ENCODE measurements around the gene PYHIN1.

The PYHIN1 gene

GRCh38 chr1:158931055-158931737 lies at the start of gene PYHIN1:
Gene PYHIN1 (plus strand): TSS chr1:158931552. CDS start chr1:158936911, 5,359 bp downstream.
- Mint-ChIP-seq H3K27ac (peak within 1 kb of the TSS; percentile 96), H3K36me3 (ENCODE audit: low read depth) (peaks cover 38% of the 10 kb centered on the region), H3K27me3 (ENCODE audit: low read depth) (peaks cover 2% of the 10 kb centered on the region), H3K9me3 (peaks cover 23% of the 10 kb centered on the region), H3K4me3 (peak within 1 kb of the TSS; percentile 98), H3K4me1 (ENCODE audit: low read depth) (peaks cover 37% of the 10 kb centered on the region)
- no peak for DNase-seq (ENCODE audit: low spot score)

- no peak overlapping the region for H3K4me3 Mint-ChIP-seq
- H3K36me3 Mint-ChIP-seq (ENCODE audit: low read depth): no peaks in the 10 kb centered on the region
- peaks cover 8% of the 10 kb centered on the region for H3K27me3 Mint-ChIP-seq (ENCODE audit: low read depth)
- no peak for DNase-seq (ENCODE audit: low spot score)
- no peaks in the 10 kb centered on the region for H3K9me3 Mint-ChIP-seq
- no peak overlapping the region for H3K27ac Mint-ChIP-seq
- no peaks in the 10 kb centered on the region for H3K4me1 Mint-ChIP-seq (ENCODE audit: low read depth)
Measured at GRCh38 chr1:158893654-158894053, 37.7 kb upstream of the PYHIN1 start.

GRCh38 chr1:158898722-158899121 lies 32.6 kb upstream of the PYHIN1 start:
- Mint-ChIP-seq H3K27ac (no peak overlapping the region), H3K4me3 (no peak overlapping the region), H3K9me3 (no peaks in the 10 kb centered on the region), H3K4me1 (ENCODE audit: low read depth) (no peaks in the 10 kb centered on the region), H3K36me3 (ENCODE audit: low read depth) (no peaks in the 10 kb centered on the region), H3K27me3 (ENCODE audit: low read depth) (peaks cover 14% of the 10 kb centered on the region)
- no peak for DNase-seq (ENCODE audit: low spot score)

- Mint-ChIP-seq H3K27me3 (ENCODE audit: low read depth) (peaks cover 17% of the 10 kb centered on the region), H3K27ac (no peak overlapping the region), H3K4me3 (no peak overlapping the region), H3K36me3 (ENCODE audit: low read depth) (no peaks in the 10 kb centered on the region), H3K4me1 (ENCODE audit: low read depth) (no peaks in the 10 kb centered on the region), H3K9me3 (no peaks in the 10 kb centered on the region)
- no peak for DNase-seq (ENCODE audit: low spot score)
Measured at GRCh38 chr1:158901623-158902022, 29.7 kb upstream of the PYHIN1 start.

GRCh38 chr1:158916085-158916484 lies 15.3 kb upstream of the PYHIN1 start:
- peaks cover 2% of the 10 kb centered on the region for H3K36me3 Mint-ChIP-seq (ENCODE audit: low read depth)
- peaks cover 7% of the 10 kb centered on the region for H3K27me3 Mint-ChIP-seq (ENCODE audit: low read depth)
- DNase-seq (ENCODE audit: low spot score): no peak
- H3K4me1 Mint-ChIP-seq (ENCODE audit: low read depth): no peaks in the 10 kb centered on the region
- H3K9me3 Mint-ChIP-seq: peaks cover 36% of the 10 kb centered on the region
- H3K27ac Mint-ChIP-seq: no peak overlapping the region
- H3K4me3 Mint-ChIP-seq: no peak overlapping the region

- Mint-ChIP-seq H3K36me3 (ENCODE audit: low read depth) (peaks cover 7% of the 10 kb centered on the region), H3K4me1 (ENCODE audit: low read depth) (peaks cover 5% of the 10 kb centered on the region), H3K27ac (no peak overlapping the region), H3K4me3 (no peak overlapping the region), H3K9me3 (peaks cover 23% of the 10 kb centered on the region), H3K27me3 (ENCODE audit: low read depth) (no peaks in the 10 kb centered on the region)
- no peak for DNase-seq (ENCODE audit: low spot score)
Measured at GRCh38 chr1:158924677-158925076, 6.7 kb upstream of the PYHIN1 start.

- Mint-ChIP-seq H3K27ac (peak overlapping the region; percentile 96), H3K4me1 (ENCODE audit: low read depth) (peaks cover 36% of the 10 kb centered on the region), H3K4me3 (peak overlapping the region; percentile 98), H3K9me3 (peaks cover 23% of the 10 kb centered on the region), H3K27me3 (ENCODE audit: low read depth) (peaks cover 2% of the 10 kb centered on the region), H3K36me3 (ENCODE audit: low read depth) (peaks cover 34% of the 10 kb centered on the region)
- DNase-seq (ENCODE audit: low spot score): peak; percentile 21
Measured at GRCh38 chr1:158930504-158930903, 848 bp upstream of the PYHIN1 start.

GRCh38 chr1:158932171-158932570 lies 819 bp downstream of the PYHIN1 start:
- Mint-ChIP-seq H3K27me3 (ENCODE audit: low read depth) (peaks cover 2% of the 10 kb centered on the region), H3K36me3 (ENCODE audit: low read depth) (peaks cover 42% of the 10 kb centered on the region), H3K4me3 (peak overlapping the region; percentile 98), H3K27ac (peak overlapping the region; percentile 96), H3K9me3 (peaks cover 18% of the 10 kb centered on the region), H3K4me1 (ENCODE audit: low read depth) (peaks cover 37% of the 10 kb centered on the region)
- peak; percentile 13 for DNase-seq (ENCODE audit: low spot score)

GRCh38 chr1:158933621-158934020 lies 2.3 kb downstream of the PYHIN1 start:
- peaks cover 15% of the 10 kb centered on the region for H3K9me3 Mint-ChIP-seq
- peaks cover 2% of the 10 kb centered on the region for H3K27me3 Mint-ChIP-seq (ENCODE audit: low read depth)
- peak overlapping the region; percentile 83 for H3K4me3 Mint-ChIP-seq
- peaks cover 43% of the 10 kb centered on the region for H3K36me3 Mint-ChIP-seq (ENCODE audit: low read depth)
- H3K27ac Mint-ChIP-seq: peak overlapping the region; percentile 87
- peaks cover 39% of the 10 kb centered on the region for H3K4me1 Mint-ChIP-seq (ENCODE audit: low read depth)
- no peak for DNase-seq (ENCODE audit: low spot score)

GRCh38 chr1:158939180-158939579 lies 7.8 kb downstream of the PYHIN1 start:
- Mint-ChIP-seq H3K27me3 (ENCODE audit: low read depth) (no peaks in the 10 kb centered on the region), H3K4me3 (no peak overlapping the region), H3K4me1 (ENCODE audit: low read depth) (peaks cover 17% of the 10 kb centered on the region), H3K9me3 (no peaks in the 10 kb centered on the region), H3K36me3 (ENCODE audit: low read depth) (peaks cover 59% of the 10 kb centered on the region), H3K27ac (no peak overlapping the region)
- DNase-seq (ENCODE audit: low spot score): no peak

- Mint-ChIP-seq H3K27me3 (ENCODE audit: low read depth) (no peaks in the 10 kb centered on the region), H3K9me3 (no peaks in the 10 kb centered on the region), H3K4me3 (no peak overlapping the region), H3K4me1 (ENCODE audit: low read depth) (peaks cover 7% of the 10 kb centered on the region), H3K36me3 (ENCODE audit: low read depth) (peaks cover 58% of the 10 kb centered on the region), H3K27ac (no peak overlapping the region)
- DNase-seq (ENCODE audit: low spot score): no peak
Measured at GRCh38 chr1:158941317-158941716, 10.0 kb downstream of the PYHIN1 start.

- H3K4me1 Mint-ChIP-seq (ENCODE audit: low read depth): peaks cover 9% of the 10 kb centered on the region
- no peak overlapping the region for H3K4me3 Mint-ChIP-seq
- DNase-seq (ENCODE audit: low spot score): no peak
- no peaks in the 10 kb centered on the region for H3K27me3 Mint-ChIP-seq (ENCODE audit: low read depth)
- no peaks in the 10 kb centered on the region for H3K9me3 Mint-ChIP-seq
- no peak overlapping the region for H3K27ac Mint-ChIP-seq
- peaks cover 59% of the 10 kb centered on the region for H3K36me3 Mint-ChIP-seq (ENCODE audit: low read depth)
Measured at GRCh38 chr1:158942490-158942889, 11.1 kb downstream of the PYHIN1 start.

- H3K9me3 Mint-ChIP-seq: no peaks in the 10 kb centered on the region
- peaks cover 7% of the 10 kb centered on the region for H3K4me1 Mint-ChIP-seq (ENCODE audit: low read depth)
- peaks cover 63% of the 10 kb centered on the region for H3K36me3 Mint-ChIP-seq (ENCODE audit: low read depth)
- H3K4me3 Mint-ChIP-seq: no peak overlapping the region
- no peak overlapping the region for H3K27ac Mint-ChIP-seq
- no peak for DNase-seq (ENCODE audit: low spot score)
- no peaks in the 10 kb centered on the region for H3K27me3 Mint-ChIP-seq (ENCODE audit: low read depth)
Measured at GRCh38 chr1:158943059-158943458, 11.7 kb downstream of the PYHIN1 start.

GRCh38 chr1:158945061-158945460 lies 13.7 kb downstream of the PYHIN1 start:
- Mint-ChIP-seq H3K27me3 (ENCODE audit: low read depth) (no peaks in the 10 kb centered on the region), H3K9me3 (no peaks in the 10 kb centered on the region), H3K27ac (no peak overlapping the region), H3K36me3 (ENCODE audit: low read depth) (peaks cover 72% of the 10 kb centered on the region), H3K4me1 (ENCODE audit: low read depth) (peaks cover 7% of the 10 kb centered on the region), H3K4me3 (no peak overlapping the region)
- no peak for DNase-seq (ENCODE audit: low spot score)

- no peaks in the 10 kb centered on the region for H3K27me3 Mint-ChIP-seq (ENCODE audit: low read depth)
- H3K9me3 Mint-ChIP-seq: peaks cover 7% of the 10 kb centered on the region
- no peak overlapping the region for H3K27ac Mint-ChIP-seq
- peaks cover 7% of the 10 kb centered on the region for H3K4me1 Mint-ChIP-seq (ENCODE audit: low read depth)
- DNase-seq (ENCODE audit: low spot score): no peak
- no peak overlapping the region for H3K4me3 Mint-ChIP-seq
- peaks cover 77% of the 10 kb centered on the region for H3K36me3 Mint-ChIP-seq (ENCODE audit: low read depth)
Measured at GRCh38 chr1:158946785-158947184, 15.4 kb downstream of the PYHIN1 start.

Measured in T-helper 2 cell treated with Interferon-gamma antibody and Interleukin-4, amounts not matched to agents 5 μg/mL and 100 μg/mL, for 36 hours (primary cell).